T-cell (primary cell): ENCODE results near the gene INTU. TPM values are rescaled to one million over a fixed set of nuclear protein-coding genes. Genes with fewer than 3 reads are reported as not detected.

Source experiments
- ATAC-seq, 4 experiments: fragments of 200-7000 bp in 3 of 4; fragments of 150-1000 bp in 1 of 4; cut with Tn5 transposase; replicated peaks in 1 of 4; 1 replicate in 3 of 4; 2 replicates in 1 of 4; pipeline ENCODE4 v1.10.0; 2021; ENCODE audit warnings: moderate library complexity in 3 of 4, mild to moderate bottlenecking in 2 of 4, moderate number of reproducible peaks in 1 of 4
- CTCF ChIA-PET, 2 donors: fragments of 300-600 bp; sonication (Branson Sonifier 250); formaldehyde crosslinking; loops; one replicate each; lab custom pipeline; 2022; ENCODE audit warnings: antibody characterized with exemption in 2 of 2; lab: Charles Lee
- POLR2A ChIA-PET, 2 donors: fragments of 300-600 bp; sonication (Branson Sonifier 250); formaldehyde crosslinking; loops; one replicate each; lab custom pipeline; 2022; ENCODE audit warnings: antibody characterized with exemption in 2 of 2; lab: Charles Lee
- DNase-seq, 35 experiments: peaks; one replicate each; pipeline versions ENCODE4 v3.0.0 to v3.0.0-alpha.2; 2013 to 2023
- H3K27ac ChIP-seq: one replicate; pipeline ENCODE4 v1.5.1; 2013; ENCODE audit warnings: low read length
- H3K27me3 ChIP-seq, 2 experiments: replicated peaks in 1 of 2; 1 replicate in 1 of 2; 2 replicates in 1 of 2; pipeline versions ENCODE4 v1.6.1 to v1.7.0; 2013; ENCODE audit warnings: low read length in 1 of 2, mixed read lengths in 1 of 2; ENCODE audit not compliant: control insufficient read depth in 2 of 2, insufficient read depth in 2 of 2; ENCODE audit errors: extremely low read depth in 1 of 2
- H3K36me3 ChIP-seq, 2 donors: 1 replicate in 1 of 2; 2 replicates in 1 of 2; pipeline versions ENCODE4 v1.6.1 to v1.7.0; 2013; ENCODE audit warnings: low read length in 1 of 2; ENCODE audit not compliant: control insufficient read depth in 2 of 2, insufficient read depth in 1 of 2; ENCODE audit errors: extremely low read depth in 1 of 2
- H3K4me1 ChIP-seq, 2 experiments: 1 replicate in 1 of 2; 2 replicates in 1 of 2; pipeline versions ENCODE4 v1.6.1 to v1.7.0; 2013; ENCODE audit warnings: low read length in 2 of 2, mixed read lengths in 1 of 2; ENCODE audit not compliant: insufficient read depth in 2 of 2, control insufficient read depth in 1 of 2; ENCODE audit errors: extremely low read depth in 1 of 2
- H3K4me3 ChIP-seq, 2 donors: 1 replicate in 1 of 2; 2 replicates in 1 of 2; pipeline versions ENCODE4 v1.5.1 to v1.7.0; 2013; ENCODE audit warnings: mild to moderate bottlenecking in 2 of 2, low read length in 1 of 2, moderate library complexity in 1 of 2; ENCODE audit not compliant: control insufficient read depth in 1 of 2; ENCODE audit errors: extremely low read depth in 1 of 2
- H3K9me3 ChIP-seq: 2 replicates; pipeline ENCODE4 v1.7.0; 2013
- H3K27ac Mint-ChIP-seq, 2 donors: one replicate each; pipeline ENCODE4 v1.8.0; 2020 to 2021; ENCODE audit warnings: mild to moderate bottlenecking in 2 of 2, mixed read lengths in 2 of 2
- H3K27me3 Mint-ChIP-seq, 2 donors: one replicate each; pipeline ENCODE4 v1.8.0; 2021 to 2022; ENCODE audit warnings: mixed read lengths in 2 of 2
- H3K36me3 Mint-ChIP-seq: one replicate; pipeline ENCODE4 v1.8.0; 2021; ENCODE audit warnings: mixed read lengths
- H3K4me1 Mint-ChIP-seq, 3 donors: one replicate each; pipeline ENCODE4 v1.8.0; 2020 to 2022; ENCODE audit warnings: mixed read lengths in 3 of 3, mild to moderate bottlenecking in 1 of 3
- H3K4me3 Mint-ChIP-seq, 3 donors: one replicate each; pipeline ENCODE4 v1.8.0; 2020 to 2022; ENCODE audit warnings: mild to moderate bottlenecking in 3 of 3, mixed read lengths in 3 of 3, moderate library complexity in 3 of 3
- H3K9me3 Mint-ChIP-seq, 3 donors: one replicate each; pipeline ENCODE4 v1.8.0; 2020 to 2022; ENCODE audit warnings: mixed read lengths in 3 of 3
- WGBS: methylation state at CpG from one replicate; pipeline ENCODE4 v1.1.5; 2013; ENCODE audit warnings: missing lambda C conversion rate; ENCODE audit not compliant: insufficient coverage; 5-methylcytosine and 5-hydroxymethylcytosine counted together
- total RNA-seq, 35 experiments: library from RNA in 6 of 35; stranded (reverse) in 6 of 35; fragments of 120-200 nt in 1 of 35; gene quantifications; one replicate each; pipeline versions ENCODE4 v1.2.1 to v1.2.4 and lab custom pipeline; 2013 to 2026

The INTU gene
- total RNA-seq, 5 donors from 2014 or later (not counting 1 experiment from before 2014, with no cell fraction given), result 0.13 to 0.44 (median 0.19) TPM; not detected in 2

DNA sequence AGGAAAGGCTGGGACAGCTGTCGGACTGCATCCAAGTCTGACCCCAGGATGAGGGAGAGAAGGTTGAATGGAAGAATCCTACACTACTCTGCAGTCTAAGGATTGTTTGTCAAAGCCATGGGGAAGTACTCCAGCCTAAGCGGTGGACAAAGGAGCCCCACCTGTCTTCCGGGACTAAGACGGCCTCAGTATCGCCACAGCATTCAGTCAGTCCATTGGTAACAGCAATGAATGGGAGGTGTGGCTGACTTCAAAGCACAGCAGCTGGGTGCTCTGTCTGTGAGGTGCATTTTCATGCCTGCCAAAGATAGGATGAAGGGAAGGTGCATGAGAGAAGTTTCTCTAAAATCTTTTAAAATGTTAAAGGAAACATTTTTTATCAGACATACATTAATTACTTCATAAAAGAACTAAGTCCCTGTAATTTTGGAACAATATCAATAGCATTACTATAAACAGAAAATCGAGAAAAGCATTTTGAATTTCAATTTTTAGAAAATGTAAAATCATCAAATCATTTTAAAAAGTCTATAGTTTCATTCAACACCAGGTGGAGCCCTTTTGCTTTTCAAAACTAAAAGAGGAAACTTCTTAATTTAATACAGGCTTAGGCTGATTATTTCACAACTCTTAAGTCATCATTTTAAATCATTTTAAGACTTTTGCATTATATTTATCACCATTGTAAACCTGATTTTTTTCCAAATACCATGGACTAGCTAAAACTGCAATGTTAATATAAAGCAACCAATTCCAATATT is 27.6 kb upstream of the INTU start:
- Histone ChIP-seq H3K36me3 (no peaks in the 10 kb centered on the region), H3K4me1 (no peaks in the 10 kb centered on the region), H3K27ac (no peak overlapping the region), H3K4me3 (no peak overlapping the region), H3K27me3 (peaks cover 0 to 3% of the 10 kb centered on the region in 2 experiments), H3K9me3 (no peaks in the 10 kb centered on the region)
- 18% methylated on average over 3 of the region's 6 CpGs for WGBS
- DNase-seq (peak in 1 of 35 experiments; percentile 5), ATAC-seq (no peak)
- Mint-ChIP-seq H3K4me1 (no peaks in the 10 kb centered on the region), H3K27me3 (peaks cover 3 to 8% of the 10 kb centered on the region in 2 donors), H3K9me3 (no peaks in the 10 kb centered on the region), H3K36me3 (no peaks in the 10 kb centered on the region), H3K4me3 (no peak overlapping the region), H3K27ac (no peak overlapping the region)
- ChIA-PET CTCF (interaction anchor here in 1 of 2 donors (0.6 kb wide), 1 partner anchor 122 kb away, joined by 3 read pairs; no protein-coding TSS in a partner anchor), POLR2A (no interaction called here)

DNA sequence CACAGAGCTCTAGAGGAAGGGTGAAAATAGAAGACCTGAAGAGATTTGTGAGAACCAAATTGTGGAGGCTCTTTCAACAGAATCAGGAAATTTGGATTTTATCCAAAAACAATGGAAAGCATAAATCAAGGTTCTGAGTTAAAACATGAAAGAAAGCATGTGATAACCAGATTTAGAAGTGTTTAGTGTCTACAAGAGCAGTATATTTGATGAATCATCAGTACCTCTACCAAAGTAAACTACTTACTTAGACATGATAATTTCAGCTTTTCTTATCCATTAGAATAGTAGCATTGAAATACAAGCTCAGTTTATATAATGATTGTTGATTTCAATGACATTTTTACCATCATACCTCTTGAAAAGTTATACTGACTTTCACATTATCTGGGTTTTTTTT is 25.9 kb upstream of the INTU start:
- no peak overlapping the region for H3K4me3 ChIP-seq
- H3K4me1 Mint-ChIP-seq, result no peaks in the 10 kb centered on the region
- DNase-seq (no peak), ATAC-seq (no peak)
- peaks cover 3 to 11% of the 10 kb centered on the region in 2 donors for H3K27me3 Mint-ChIP-seq
- no peak overlapping the region for H3K4me3 Mint-ChIP-seq
- POLR2A ChIA-PET, result no interaction called here
- H3K4me1 ChIP-seq, result no peaks in the 10 kb centered on the region
- no peaks in the 10 kb centered on the region for H3K36me3 ChIP-seq
- no peaks in the 10 kb centered on the region for H3K9me3 ChIP-seq
- CTCF ChIA-PET, result interaction anchor here in 1 of 2 donors (1.6 kb wide), 1 partner anchor 125 kb away, joined by 3 read pairs; no protein-coding TSS in a partner anchor
- no peaks in the 10 kb centered on the region for H3K9me3 Mint-ChIP-seq
- H3K36me3 Mint-ChIP-seq, result no peaks in the 10 kb centered on the region
- no peak overlapping the region for H3K27ac ChIP-seq
- H3K27ac Mint-ChIP-seq, result no peak overlapping the region
- H3K27me3 ChIP-seq, result peaks cover 0 to 3% of the 10 kb centered on the region in 2 experiments

DNA sequence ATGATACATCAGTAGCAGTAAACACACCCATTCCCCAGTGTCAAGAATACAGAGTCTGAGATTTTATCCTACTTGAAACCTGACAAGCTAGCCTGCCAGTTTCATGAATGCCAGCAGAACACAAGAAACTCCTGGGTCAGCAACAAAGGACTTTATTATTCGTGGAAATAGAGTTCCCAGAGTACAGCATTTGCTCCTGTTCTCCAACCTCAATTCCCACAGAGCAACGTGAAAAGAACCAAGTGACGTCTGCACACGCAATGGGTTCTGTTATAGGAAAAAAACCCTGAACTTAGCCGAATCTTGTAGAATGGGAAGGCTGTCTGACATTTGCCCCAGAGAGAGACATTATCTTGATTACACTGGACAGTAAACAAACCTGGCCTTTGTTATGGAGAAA is 23.3 kb upstream of the INTU start:
- no peaks in the 10 kb centered on the region for H3K36me3 Mint-ChIP-seq
- ChIA-PET CTCF (no interaction called here), POLR2A (no interaction called here)
- Histone ChIP-seq H3K9me3 (no peaks in the 10 kb centered on the region), H3K4me3 (no peak overlapping the region), H3K27ac (no peak overlapping the region), H3K4me1 (no peaks in the 10 kb centered on the region), H3K36me3 (no peaks in the 10 kb centered on the region), H3K27me3 (peaks cover 3% of the 10 kb centered on the region in 2 experiments)
- ATAC-seq (no peak), DNase-seq (no peak)
- WGBS, result no CpG with 5 or more reads among the region's 5 CpGs
- peaks cover 4 to 14% of the 10 kb centered on the region in 2 donors for H3K27me3 Mint-ChIP-seq
- H3K27ac Mint-ChIP-seq, result no peak overlapping the region
- H3K4me3 Mint-ChIP-seq, result no peak overlapping the region
- no peaks in the 10 kb centered on the region for H3K4me1 Mint-ChIP-seq
- H3K9me3 Mint-ChIP-seq, result no peaks in the 10 kb centered on the region

DNA sequence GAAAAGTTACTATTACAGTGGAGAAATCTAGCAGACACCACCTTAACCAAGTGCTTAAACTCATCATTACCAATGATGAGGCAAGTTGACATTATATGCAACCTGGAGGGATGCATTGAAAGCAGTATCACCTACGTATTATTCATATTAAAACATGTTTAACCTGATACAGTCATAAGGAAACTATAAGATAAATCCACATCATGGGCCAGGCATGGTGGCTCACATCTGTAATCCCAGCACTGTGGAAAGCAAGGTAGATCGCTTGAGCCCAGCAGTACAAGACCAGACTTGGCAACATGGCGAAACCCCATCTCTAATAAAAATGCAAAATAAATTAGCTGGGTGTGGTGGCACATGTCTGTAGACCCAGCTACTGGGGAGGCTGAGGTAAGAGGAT is 22.3 kb upstream of the INTU start:
- Mint-ChIP-seq H3K9me3 (no peaks in the 10 kb centered on the region), H3K4me1 (no peaks in the 10 kb centered on the region), H3K36me3 (no peaks in the 10 kb centered on the region), H3K27ac (no peak overlapping the region), H3K27me3 (peaks cover 4 to 13% of the 10 kb centered on the region in 2 donors), H3K4me3 (no peak overlapping the region)
- no peaks in the 10 kb centered on the region for H3K9me3 ChIP-seq
- H3K4me3 ChIP-seq, result no peak overlapping the region
- CTCF ChIA-PET, result no interaction called here
- DNase-seq, result no peak
- no peak overlapping the region for H3K27ac ChIP-seq
- 33% methylated on average over 1 of the region's 3 CpGs for WGBS
- H3K4me1 ChIP-seq, result no peaks in the 10 kb centered on the region
- peaks cover 0 to 3% of the 10 kb centered on the region in 2 experiments for H3K27me3 ChIP-seq
- ATAC-seq, result no peak
- POLR2A ChIA-PET, result no interaction called here
- no peaks in the 10 kb centered on the region for H3K36me3 ChIP-seq

DNA sequence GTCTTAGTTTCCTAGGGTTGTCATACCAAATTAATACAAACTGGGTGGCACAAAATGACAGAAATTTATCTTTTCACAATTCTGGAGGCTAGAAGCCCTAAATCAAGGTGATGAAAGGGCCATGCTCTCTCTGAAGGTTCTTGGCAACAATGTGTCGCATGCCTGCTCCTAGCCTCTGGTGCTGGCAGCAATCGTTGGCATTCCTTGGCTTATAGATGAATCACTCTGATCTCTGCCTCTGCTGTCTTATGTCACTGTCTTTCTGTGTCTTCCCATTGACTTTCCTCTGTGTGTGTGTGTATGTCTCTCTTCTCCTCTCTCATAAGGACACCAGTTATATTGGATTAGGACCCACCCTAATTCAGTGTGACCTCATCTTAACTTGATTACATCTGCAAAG is 15.9 kb upstream of the INTU start:
- WGBS, result no CpG with 5 or more reads among the region's 2 CpGs
- Histone ChIP-seq H3K9me3 (no peaks in the 10 kb centered on the region), H3K36me3 (no peaks in the 10 kb centered on the region), H3K27me3 (peaks cover 2 to 3% of the 10 kb centered on the region in 2 experiments), H3K27ac (no peak overlapping the region), H3K4me3 (no peak overlapping the region), H3K4me1 (no peaks in the 10 kb centered on the region)
- ChIA-PET CTCF (no interaction called here), POLR2A (no interaction called here)
- DNase-seq (no peak), ATAC-seq (no peak)
- Mint-ChIP-seq H3K27me3 (peaks cover 11 to 43% of the 10 kb centered on the region in 2 donors), H3K4me3 (no peak overlapping the region), H3K36me3 (no peaks in the 10 kb centered on the region), H3K9me3 (peaks cover 4 to 17% (median 4%) of the 10 kb centered on the region in 3 donors), H3K4me1 (no peaks in the 10 kb centered on the region), H3K27ac (no peak overlapping the region)

DNA sequence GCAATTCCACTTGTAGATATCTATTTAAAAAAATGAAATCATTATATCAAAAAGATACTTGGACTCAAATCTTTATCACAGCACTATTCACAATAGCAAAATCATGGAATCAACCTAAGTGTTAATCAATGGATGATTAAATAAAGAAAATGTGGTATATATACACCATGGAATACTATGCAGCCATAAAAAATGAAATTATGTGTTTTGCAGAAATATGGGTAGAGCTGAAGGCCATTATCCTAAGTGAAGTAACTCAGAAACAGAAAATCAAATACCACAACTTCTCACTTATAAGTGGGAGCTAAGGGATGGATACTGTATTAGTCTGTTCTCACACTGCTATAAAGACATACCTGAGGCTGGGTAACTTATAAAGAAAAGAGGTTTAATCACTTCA is 14.3 kb upstream of the INTU start:
- peaks cover 4 to 20% (median 4%) of the 10 kb centered on the region in 3 donors for H3K9me3 Mint-ChIP-seq
- H3K4me3 ChIP-seq, result no peak overlapping the region
- H3K27me3 ChIP-seq, result peaks cover 2 to 9% of the 10 kb centered on the region in 2 experiments
- H3K4me1 Mint-ChIP-seq, result peaks cover 0 to 6% (median 3%) of the 10 kb centered on the region in 3 donors
- POLR2A ChIA-PET, result no interaction called here
- no peaks in the 10 kb centered on the region for H3K36me3 Mint-ChIP-seq
- H3K4me1 ChIP-seq, result peaks cover 0 to 8% of the 10 kb centered on the region in 2 experiments
- H3K27ac ChIP-seq, result no peak overlapping the region
- no peak overlapping the region for H3K4me3 Mint-ChIP-seq
- ATAC-seq (no peak), DNase-seq (no peak)
- no peak overlapping the region for H3K27ac Mint-ChIP-seq
- no peaks in the 10 kb centered on the region for H3K9me3 ChIP-seq
- peaks cover 20 to 48% of the 10 kb centered on the region in 2 donors for H3K27me3 Mint-ChIP-seq
- CTCF ChIA-PET, result no interaction called here
- H3K36me3 ChIP-seq, result no peaks in the 10 kb centered on the region
